B cell (primary cell): ENCODE results near the gene STAT4. TPM values are rescaled to one million over a fixed set of nuclear protein-coding genes. Genes with fewer than 3 reads are reported as not detected.

Experiments used
- ATAC-seq: fragments of 200-7000 bp; cut with Tn5 transposase; one replicate; pipeline ENCODE4 v1.10.0; 2021; ENCODE audit warnings: low read depth, mild to moderate bottlenecking, moderate number of reproducible peaks, moderate library complexity
- CTCF ChIA-PET: fragments of 350-600 bp; sonication (Branson Sonifier 250); formaldehyde crosslinking; loops from one replicate; lab custom pipeline; 2021; ENCODE audit warnings: antibody characterized with exemption, inconsistent platforms; lab: Charles Lee
- POLR2A ChIA-PET: fragments of 350-600 bp; sonication (Branson Sonifier 250); formaldehyde crosslinking; loops from one replicate; lab custom pipeline; 2021; ENCODE audit warnings: antibody characterized with exemption; lab: Charles Lee
- DNase-seq: peaks from one replicate; pipeline ENCODE4 v3.0.0; 2013
- H2AFZ ChIP-seq: 2 replicates; pipeline ENCODE4 v1.6.1; 2012; ENCODE audit warnings: mild to moderate bottlenecking, low read depth, low read length; ENCODE audit not compliant: insufficient read depth, poor library complexity, severe bottlenecking
- H3K27ac ChIP-seq, 2 donors: 1 replicate in 1 of 2; 2 replicates in 1 of 2; pipeline ENCODE4 v1.5.1; 2012 to 2013; ENCODE audit warnings: low read length in 2 of 2, mild to moderate bottlenecking in 2 of 2, moderate library complexity in 1 of 2
- H3K27me3 ChIP-seq, 4 experiments: fragments of 200-600 bp in 1 of 4; sonication (generic) in 1 of 4; replicated peaks in 1 of 4; 1 replicate in 2 of 4; 2 replicates in 2 of 4; pipeline versions ENCODE4 v1.6.1 to v1.7.0; 2013 to 2016; ENCODE audit warnings: low read length in 3 of 4, mild to moderate bottlenecking in 2 of 4, mixed read lengths in 1 of 4, moderate library complexity in 1 of 4; ENCODE audit not compliant: insufficient read depth in 4 of 4, control insufficient read depth in 3 of 4; ENCODE audit errors: control extremely low read depth in 1 of 4
- H3K36me3 ChIP-seq, 2 experiments: replicated peaks in 1 of 2; 1 replicate in 1 of 2; 2 replicates in 1 of 2; pipeline versions ENCODE4 v1.6.1 to v1.7.1; 2013; ENCODE audit warnings: low read length in 1 of 2; ENCODE audit not compliant: insufficient read depth in 2 of 2, control insufficient read depth in 1 of 2; ENCODE audit errors: control extremely low read depth in 1 of 2, extremely low read depth in 1 of 2
- H3K4me1 ChIP-seq, 2 donors: fragments of 200-600 bp in 1 of 2; sonication (generic) in 1 of 2; 1 replicate in 1 of 2; 2 replicates in 1 of 2; pipeline versions ENCODE4 v1.5.1 to v1.6.1; 2013 to 2017; ENCODE audit warnings: low read length in 2 of 2; ENCODE audit not compliant: control insufficient read depth in 2 of 2, insufficient read depth in 2 of 2
- H3K4me2 ChIP-seq: replicated peaks from 2 replicates; pipeline ENCODE3; 2012; ENCODE audit warnings: mild to moderate bottlenecking, low read depth, low read length; ENCODE audit not compliant: poor library complexity, severe bottlenecking
- H3K4me3 ChIP-seq, 5 experiments: fragments of 200-600 bp in 1 of 5; sonication (generic) in 1 of 5; 1 replicate in 3 of 5; 2 replicates in 2 of 5; pipeline versions ENCODE4 v1.5.1 to v1.7.0; 2011 to 2016; ENCODE audit warnings: low read length in 4 of 5, mild to moderate bottlenecking in 4 of 5, low read depth in 2 of 5, control low read depth in 1 of 5, moderate library complexity in 1 of 5; ENCODE audit not compliant: insufficient read depth in 1 of 5; ENCODE audit errors: control extremely low read depth in 1 of 5, extremely low read depth in 1 of 5
- H3K79me2 ChIP-seq: fragments of 200-600 bp; sonication (generic); one replicate; pipeline ENCODE4 v1.6.0; 2016; ENCODE audit warnings: low read length; ENCODE audit not compliant: control insufficient read depth, insufficient read depth
- H3K9ac ChIP-seq: fragments of 200-600 bp; sonication (generic); 2 replicates; pipeline ENCODE4 v1.6.1; 2017; ENCODE audit warnings: mild to moderate bottlenecking, low read length, moderate library complexity
- H3K9me3 ChIP-seq, 3 donors: one replicate each; pipeline versions ENCODE4 v1.6.1 to v1.7.1; 2013; ENCODE audit warnings: low read length in 2 of 3; ENCODE audit not compliant: control insufficient read depth in 2 of 3, insufficient read depth in 1 of 3; ENCODE audit errors: control extremely low read depth in 1 of 3
- H4K20me1 ChIP-seq: 2 replicates; pipeline ENCODE4 v1.6.0; 2012; ENCODE audit warnings: mild to moderate bottlenecking, low read length; ENCODE audit not compliant: insufficient read depth, control insufficient read depth, poor library complexity, severe bottlenecking
- H3K27ac Mint-ChIP-seq: one replicate; pipeline ENCODE4 v1.8.0; 2021; ENCODE audit warnings: mixed read lengths
- H3K27me3 Mint-ChIP-seq: one replicate; pipeline ENCODE4 v1.8.0; 2021; ENCODE audit warnings: mixed read lengths
- H3K4me1 Mint-ChIP-seq: one replicate; pipeline ENCODE4 v1.8.0; 2021; ENCODE audit warnings: mixed read lengths
- H3K4me3 Mint-ChIP-seq: one replicate; pipeline ENCODE4 v1.8.0; 2021; ENCODE audit warnings: mixed read lengths
- H3K9me3 Mint-ChIP-seq: one replicate; pipeline ENCODE4 v1.8.0; 2022; ENCODE audit warnings: mixed read lengths; ENCODE audit not compliant: insufficient read depth
- CTCF ChIP-seq: fragments of 200-600 bp; IDR thresholded peaks from one replicate; pipeline ENCODE4 v1.8.0; 2022; ENCODE audit warnings: antibody characterized with exemption, mild to moderate bottlenecking
- EZH2 ChIP-seq: IDR thresholded peaks from 2 replicates; pipeline ENCODE4 v1.6.1; 2012; ENCODE audit warnings: borderline replicate concordance, low read depth, mild to moderate bottlenecking, moderate library complexity, low read length; ENCODE audit not compliant: insufficient read depth, poor library complexity, severe bottlenecking
- WGBS: methylation state at CpG from one replicate; pipeline ENCODE4 v1.1.5; 2013; ENCODE audit warnings: missing lambda C conversion rate; ENCODE audit not compliant: insufficient coverage; 5-methylcytosine and 5-hydroxymethylcytosine counted together
- intact Hi-C: fragments of 100-400 bp; cut with micrococcal nuclease; formaldehyde crosslinking; loops from one replicate; pipeline ENCODE4 v1.10.0; 2022
- polyA plus RNA-seq: library from polyadenylated mRNA; depleted of rRNA; stranded (reverse); fragments of >200 nt; gene quantifications from 2 replicates; pipeline ENCODE4 v1.2.3, GENCODE V29; 2012
- total RNA-seq, 2 donors: library from RNA; stranded (reverse); fragments of 120-200 nt in 1 of 2; gene quantifications; 1 replicate in 1 of 2; 2 replicates in 1 of 2; pipeline versions ENCODE4 v1.2.3 to v1.2.4, GENCODE V29; 2013 to 2022

STAT4 gene
- total and polyA plus RNA-seq, 2 donors (not counting 1 experiment from before 2014, with no cell fraction given), result 2.0 to 62.1 TPM

DNA sequence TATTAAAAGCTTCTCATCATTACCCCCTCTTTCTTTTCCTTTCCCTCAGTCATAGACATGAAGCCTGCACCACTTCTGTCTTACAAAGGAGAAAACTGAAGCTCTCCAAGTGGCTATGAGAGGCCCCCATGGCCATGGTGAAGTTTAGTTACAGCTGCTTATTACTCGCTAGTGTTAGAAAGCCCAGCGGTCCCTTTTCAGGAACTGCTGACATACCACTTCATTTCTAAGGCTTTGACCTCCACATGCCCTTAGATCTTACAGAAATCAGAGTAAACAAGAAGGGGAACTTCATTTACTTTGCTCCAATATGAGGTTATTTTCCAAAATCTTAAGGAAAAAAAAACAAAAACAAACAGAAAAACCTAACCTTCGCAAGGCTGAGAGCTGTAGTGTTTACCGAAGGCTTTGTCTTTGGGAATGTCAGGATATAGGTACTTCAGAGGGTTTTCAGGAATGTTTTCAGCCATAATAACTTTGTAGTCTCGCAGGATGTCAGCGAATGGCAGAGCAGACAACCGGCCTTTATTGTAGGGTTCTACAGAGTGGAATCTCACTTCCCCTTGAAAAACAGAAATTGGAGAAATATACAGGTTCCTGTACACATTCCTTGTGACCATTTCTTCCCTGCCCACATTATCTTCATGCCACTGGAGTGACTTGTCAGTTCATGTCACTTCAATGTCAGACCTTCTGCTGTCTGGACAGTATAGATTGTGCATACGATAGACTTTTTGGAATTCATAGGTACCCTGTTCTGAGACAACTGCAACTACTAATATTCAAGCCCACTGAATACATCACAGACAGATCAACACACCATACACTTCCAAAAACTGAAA, 118.0 kb downstream of the STAT4 start:
- no peak for DNase-seq
- WGBS, result 100% methylated on average over 2 of the region's 8 CpGs
- Histone ChIP-seq H3K4me2 (no peak overlapping the region), H3K27me3 (no peaks in the 10 kb centered on the region), H4K20me1 (no peaks in the 10 kb centered on the region), H3K4me1 (peaks cover 0 to 6% of the 10 kb centered on the region in 2 donors), H2AFZ (no peak overlapping the region), H3K9ac (no peak overlapping the region), H3K36me3 (no peaks in the 10 kb centered on the region), H3K9me3 (no peaks in the 10 kb centered on the region), H3K27ac (no peak overlapping the region), H3K4me3 (no peak overlapping the region), H3K79me2 (no peaks in the 10 kb centered on the region)
- no peak overlapping the region for H3K27ac Mint-ChIP-seq
- CTCF ChIA-PET, result no interaction called here
- no peak for ATAC-seq
- no peaks in the 10 kb centered on the region for H3K27me3 Mint-ChIP-seq
- H3K9me3 Mint-ChIP-seq, result no peaks in the 10 kb centered on the region
- POLR2A ChIA-PET, result no interaction called here
- TF ChIP-seq CTCF (no peak), EZH2 (no peak)
- intact Hi-C loops, result no loop called here
- peaks cover 3% of the 10 kb centered on the region for H3K4me1 Mint-ChIP-seq
- no peak overlapping the region for H3K4me3 Mint-ChIP-seq

GRCh38 chr2:191031256-191031655, 119.5 kb downstream of the STAT4 start:
- no peak overlapping the region for H3K27ac ChIP-seq
- ATAC-seq, result no peak
- H4K20me1 ChIP-seq, result no peaks in the 10 kb centered on the region
- Mint-ChIP-seq H3K27me3 (no peaks in the 10 kb centered on the region), H3K27ac (no peak overlapping the region), H3K4me3 (no peak overlapping the region), H3K9me3 (no peaks in the 10 kb centered on the region), H3K4me1 (peaks cover 3% of the 10 kb centered on the region)
- DNase-seq, result no peak
- H3K4me2 ChIP-seq, result no peak overlapping the region
- H2AFZ ChIP-seq, result peak overlapping the region; percentile 39
- intact Hi-C loops, result no loop called here
- no peak overlapping the region for H3K4me3 ChIP-seq
- H3K36me3 ChIP-seq, result no peaks in the 10 kb centered on the region
- H3K9ac ChIP-seq, result no peak overlapping the region
- CTCF ChIA-PET, result interaction anchor here (0.9 kb wide), 2 partner anchors 11 to 181 kb away, joined by 3 to 4 read pairs; no protein-coding TSS in a partner anchor
- H3K9me3 ChIP-seq, result no peaks in the 10 kb centered on the region
- no peaks in the 10 kb centered on the region for H3K27me3 ChIP-seq
- no peaks in the 10 kb centered on the region for H3K79me2 ChIP-seq
- POLR2A ChIA-PET, result no interaction called here
- WGBS, result no CpG with 5 or more reads among the region's 2 CpGs
- no peak for TF ChIP-seq CTCF
- no peak for TF ChIP-seq EZH2
- H3K4me1 ChIP-seq, result peaks cover 0 to 6% of the 10 kb centered on the region in 2 donors
